GM19328 (cell line): Measurements from ENCODE around the gene NSMCE1.

Source experiments
- ATAC-seq: cut with Tn5 transposase; IDR thresholded peaks from one replicate; pipeline ENCODE4 v1.9.1; 2021; ENCODE audit warnings: mild to moderate bottlenecking, moderate library complexity; ENCODE audit not compliant: unreplicated experiment

NSMCE1 gene

GRCh38 chr16:27245276-27246172, 23.0 kb downstream of the NSMCE1 start:
- no peak for ATAC-seq

- no peak for ATAC-seq
These were observed 24.2 kb downstream of the NSMCE1 start for GRCh38 chr16:27244363-27244755.

- ATAC-seq: no peak
These were observed 24.7 kb downstream of the NSMCE1 start for GRCh38 chr16:27243725-27244362.

GRCh38 chr16:27242868-27243590, 25.5 kb downstream of the NSMCE1 start:
- ATAC-seq: no peak

- no peak for ATAC-seq
These were observed 26.2 kb downstream of the NSMCE1 start for GRCh38 chr16:27242398-27242797.

GRCh38 chr16:27241658-27242057, 26.9 kb downstream of the NSMCE1 start:
- no peak for ATAC-seq

GRCh38 chr16:27240948-27241531, 27.5 kb downstream of the NSMCE1 start:
- ATAC-seq: no peak

GRCh38 chr16:27239906-27240655, 28.5 kb downstream of the NSMCE1 start:
- no peak for ATAC-seq

GRCh38 chr16:27239026-27239425, 29.5 kb downstream of the NSMCE1 start:
- no peak for ATAC-seq

GRCh38 chr16:27238591-27238990, 30.0 kb downstream of the NSMCE1 start:
- ATAC-seq: no peak

GRCh38 chr16:27238016-27238587, 30.5 kb downstream of the NSMCE1 start:
- ATAC-seq: no peak

GRCh38 chr16:27237219-27238015, 31.2 kb downstream of the NSMCE1 start:
- ATAC-seq: peak; percentile 68

- ATAC-seq: no peak
These were observed 31.8 kb downstream of the NSMCE1 start for GRCh38 chr16:27236635-27237218.

- ATAC-seq: no peak
These were observed 32.7 kb downstream of the NSMCE1 start for GRCh38 chr16:27235938-27236245.

GRCh38 chr16:27235055-27235937, 33.3 kb downstream of the NSMCE1 start:
- ATAC-seq: no peak

- ATAC-seq: no peak
These were observed 34.0 kb downstream of the NSMCE1 start for GRCh38 chr16:27234603-27235002.

- ATAC-seq: no peak
These were observed 34.4 kb downstream of the NSMCE1 start for GRCh38 chr16:27234171-27234570.

- no peak for ATAC-seq
These were observed 34.8 kb downstream of the NSMCE1 start for GRCh38 chr16:27233731-27234130.
